SK-N-MC (cell line): ENCODE results near the gene TRIM41.
"Not testable (repeated sequence)": the region's sequence is repeated elsewhere in the genome, so short reads cannot be mapped to it uniquely, and the experiment has no call there.

Experiments
- DNase-seq: peaks from one replicate; pipeline ENCODE4 v3.0.0-alpha.2; 2011; ENCODE audit warnings: low read depth, low spot score
- H3K27ac ChIP-seq: fragments of 200-600 bp; sonication (generic); 2 replicates; pipeline ENCODE4 v1.5.1; 2016; ENCODE audit warnings: mixed run types
- H3K36me3 ChIP-seq: fragments of 200-600 bp; sonication (generic); 2 replicates; pipeline ENCODE4 v1.6.1; 2017; ENCODE audit warnings: antibody characterized with exemption, low read length, mixed read lengths; ENCODE audit not compliant: insufficient read depth
- H3K4me3 ChIP-seq: fragments of 200-600 bp; sonication (generic); 2 replicates; pipeline ENCODE4 v1.5.1; 2016
- H3K9ac ChIP-seq: fragments of 200-600 bp; sonication (generic); 2 replicates; pipeline ENCODE4 v1.8.0; 2017; ENCODE audit warnings: mixed run types, mixed read lengths; ENCODE audit not compliant: insufficient read length
- H3K9me3 ChIP-seq: fragments of 200-600 bp; sonication (generic); 2 replicates; pipeline ENCODE4 v1.6.1; 2017; ENCODE audit warnings: low read depth, mild to moderate bottlenecking, antibody characterized with exemption, low read length, moderate library complexity, mixed read lengths
- EZH2 ChIP-seq: fragments of 200-600 bp; sonication (generic); IDR thresholded peaks from one replicate; pipeline ENCODE4 v1.6.1; 2017; ENCODE audit warnings: antibody characterized with exemption
- FOXP2 ChIP-seq: optimal IDR thresholded peaks from 2 replicates; pipeline ENCODE3; 2011; ENCODE audit warnings: mild to moderate bottlenecking, moderate library complexity; ENCODE audit not compliant: insufficient read depth; ENCODE audit errors: extremely low read length, control extremely low read depth
- POLR2AphosphoS5 ChIP-seq: IDR thresholded peaks from 2 replicates; pipeline ENCODE4 v1.6.1; 2012; ENCODE audit warnings: mild to moderate bottlenecking, low read depth, low read length, borderline replicate concordance

TRIM41 gene

GRCh38 chr5:181223058-181223728, at the start of gene TRIM41:
Gene TRIM41 (plus strand): TSS chr5:181223281. CDS start chr5:181224000, 719 bp downstream.
- no peaks in the 10 kb centered on the region for H3K36me3 ChIP-seq
- no peak for TF ChIP-seq EZH2
- peak; percentile 81 for TF ChIP-seq POLR2AphosphoS5
- peak; percentile 76 for TF ChIP-seq FOXP2
- peak within 1 kb of the TSS; percentile 96 for H3K9ac ChIP-seq
- H3K9me3 ChIP-seq: no peaks in the 10 kb centered on the region
- H3K4me3 ChIP-seq: peak within 1 kb of the TSS; percentile 96
- DNase-seq: peak; percentile 95
- peak within 1 kb of the TSS; percentile 93 for H3K27ac ChIP-seq

GRCh38 chr5:181173420-181174342, 49.4 kb upstream of the TRIM41 start:
- no peak for DNase-seq
- Histone ChIP-seq H3K36me3 (no peaks in the 10 kb centered on the region), H3K27ac (peak overlapping the region; percentile 42; the same call in 1 of the 2 replicates), H3K4me3 (peak overlapping the region; percentile 87), H3K9me3 (no peaks in the 10 kb centered on the region), H3K9ac (peak overlapping the region; percentile 64)
- TF ChIP-seq FOXP2 (no peak), EZH2 (no peak), POLR2AphosphoS5 (no peak)

- H3K9me3 ChIP-seq: no peaks in the 10 kb centered on the region
- H3K36me3 ChIP-seq: no peaks in the 10 kb centered on the region
- no peak for DNase-seq
- no peak overlapping the region for H3K4me3 ChIP-seq
- TF ChIP-seq FOXP2: no peak
- TF ChIP-seq EZH2: no peak
- TF ChIP-seq POLR2AphosphoS5: no peak
- no peak overlapping the region for H3K9ac ChIP-seq
- no peak overlapping the region for H3K27ac ChIP-seq
Measured at GRCh38 chr5:181176254-181176952, 46.7 kb upstream of the TRIM41 start.

DNA sequence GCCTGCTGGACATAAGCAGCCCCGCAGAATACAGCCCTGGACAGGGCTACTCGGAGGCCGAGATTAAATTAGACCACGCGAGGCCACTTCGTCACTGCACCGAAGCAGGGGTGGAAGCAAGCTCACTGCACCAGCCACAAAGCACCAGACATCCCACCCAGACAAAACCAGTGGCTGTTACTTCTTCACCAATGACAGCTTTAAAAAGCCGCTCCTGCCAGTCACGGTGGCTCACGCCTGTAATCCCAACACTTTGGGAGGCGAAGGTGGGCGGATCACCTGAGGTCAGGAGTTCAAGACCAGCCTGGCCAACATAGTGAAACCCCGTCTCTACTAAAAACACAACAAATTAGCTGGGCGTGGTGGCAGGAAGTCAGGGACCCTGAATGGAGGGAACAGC, 45.5 kb upstream of the TRIM41 start:
- not testable (repeated sequence) for H3K9me3 ChIP-seq, H3K36me3 ChIP-seq, DNase-seq, H3K4me3 ChIP-seq, H3K9ac ChIP-seq, H3K27ac ChIP-seq

DNA sequence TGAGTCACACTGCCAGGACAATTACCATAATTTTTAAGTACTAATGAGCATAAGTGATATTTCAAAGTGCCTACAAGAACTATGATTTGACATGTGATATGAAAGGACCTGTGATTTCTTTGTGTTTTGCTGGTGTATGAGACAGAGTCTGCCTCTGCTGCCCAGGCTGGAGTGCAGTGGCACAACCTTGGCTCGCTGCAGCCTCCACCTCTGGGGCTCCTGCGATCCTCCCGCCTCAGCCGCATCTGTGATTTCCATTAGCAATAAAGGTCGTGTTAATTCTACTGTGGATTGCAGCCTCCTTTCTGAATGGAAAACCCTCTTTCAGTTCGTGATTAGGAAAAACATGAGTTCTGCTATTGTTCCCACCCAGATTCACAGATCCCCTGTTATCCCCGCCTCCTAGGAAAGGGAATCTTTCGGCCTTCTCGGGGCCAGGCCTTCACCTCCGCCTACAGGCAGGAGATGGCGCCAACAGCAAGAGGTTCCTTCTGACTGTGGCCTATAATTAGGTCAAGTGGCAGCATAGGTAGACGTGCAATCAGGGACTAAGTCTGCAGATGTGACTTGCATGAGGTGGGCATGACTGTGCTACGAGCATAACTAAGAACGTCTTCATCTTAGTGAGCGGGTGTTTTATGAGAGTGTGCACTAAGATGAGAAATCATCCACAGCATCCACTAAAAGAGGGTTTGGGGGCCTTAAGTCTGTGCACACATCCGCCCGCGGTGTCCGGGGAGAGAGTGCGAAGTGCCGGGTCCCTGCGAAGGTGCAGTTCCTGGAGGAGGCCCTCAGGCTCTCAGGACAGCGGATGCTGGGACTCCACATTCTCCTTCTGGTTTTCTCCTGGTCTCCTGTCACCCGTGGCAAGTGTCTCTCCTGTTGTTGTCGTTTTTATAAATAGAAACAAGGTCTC, 41.2 kb upstream of the TRIM41 start:
- DNase-seq: no peak
- Histone ChIP-seq H3K4me3 (no peak overlapping the region), H3K36me3 (no peaks in the 10 kb centered on the region), H3K27ac (no peak overlapping the region), H3K9ac (no peak overlapping the region), H3K9me3 (no peaks in the 10 kb centered on the region)
- TF ChIP-seq POLR2AphosphoS5 (no peak), EZH2 (no peak), FOXP2 (no peak)

GRCh38 chr5:181182651-181183050, 40.4 kb upstream of the TRIM41 start:
- Histone ChIP-seq H3K4me3 (no peak overlapping the region), H3K9ac (no peak overlapping the region), H3K36me3 (no peaks in the 10 kb centered on the region), H3K27ac (no peak overlapping the region), H3K9me3 (no peaks in the 10 kb centered on the region)
- TF ChIP-seq EZH2 (no peak), POLR2AphosphoS5 (no peak), FOXP2 (no peak)
- DNase-seq: no peak

DNA sequence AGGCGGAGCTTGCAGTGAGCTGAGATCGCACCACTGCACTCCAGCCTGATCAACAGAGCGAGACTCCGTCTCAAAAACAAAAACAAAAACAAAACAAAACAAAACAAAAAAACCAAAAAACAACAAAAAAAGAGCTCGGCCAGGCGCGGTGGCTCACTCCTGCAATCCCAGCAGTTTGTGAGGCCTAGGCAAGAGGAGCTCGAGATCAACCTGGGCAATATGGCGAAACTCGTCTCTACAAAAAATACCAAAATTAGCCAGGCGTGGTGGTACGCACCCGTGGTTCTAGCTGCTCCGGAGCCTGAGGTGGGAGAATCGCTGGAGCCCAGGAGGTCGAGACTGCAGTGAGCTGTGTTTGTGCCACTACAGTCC, 38.2 kb upstream of the TRIM41 start:
- TF ChIP-seq EZH2: no peak
- TF ChIP-seq FOXP2: no peak
- no peak for TF ChIP-seq POLR2AphosphoS5
- peak overlapping the region; percentile 36; the same call in 1 of the 2 replicates for H3K27ac ChIP-seq
- DNase-seq: no peak
- H3K9me3 ChIP-seq: no peaks in the 10 kb centered on the region
- H3K36me3 ChIP-seq: no peaks in the 10 kb centered on the region
- H3K4me3 ChIP-seq: peak overlapping the region; percentile 89
- H3K9ac ChIP-seq: no peak overlapping the region
